Breast epithelium (tissue), 3 donors: ENCODE measurements around the gene GPBAR1.

Experiments used
- CTCF ChIP-seq, 3 donors: fragments of 450-650 bp; IDR thresholded peaks; one replicate each; pipeline ENCODE4 v1.5.1; 2016 to 2017; ENCODE audit warnings: antibody characterized with exemption in 3 of 3, mild to moderate bottlenecking in 3 of 3, moderate library complexity in 3 of 3
- POLR2A ChIP-seq: fragments of 450-650 bp; IDR thresholded peaks from one replicate; pipeline ENCODE4 v1.6.1; 2016; ENCODE audit warnings: antibody characterized with exemption, mild to moderate bottlenecking, moderate library complexity

GRCh38 chr2:218269900-218270720, 9.3 kb downstream of the GPBAR1 start, which contains the start of the genes AAMP and PNKD:
- peak; percentile 14 to 19 (median 17) for TF ChIP-seq CTCF (IDR thresholded peaks at IDR 0.05)
- peak; percentile 74 for TF ChIP-seq POLR2A
